HEK293T (cell line): Measurements from ENCODE around the gene CACNA1C.

ENCODE experiments used
- BHLHE40 ChIP-seq: fragments of 450-650 bp; IDR thresholded peaks from 2 replicates; pipeline ENCODE4 v1.6.1; 2016; ENCODE audit warnings: mild to moderate bottlenecking, moderate library complexity, borderline replicate concordance
- ELF4 ChIP-seq: fragments of 450-650 bp; IDR thresholded peaks from 2 replicates; pipeline ENCODE4 v1.6.1; 2017; ENCODE audit warnings: antibody characterized with exemption
- HDGF ChIP-seq: fragments of 450-650 bp; IDR thresholded peaks from 2 replicates; pipeline ENCODE4 v1.6.1; 2017; ENCODE audit warnings: antibody characterized with exemption, borderline replicate concordance
- NFRKB ChIP-seq: fragments of 450-650 bp; IDR thresholded peaks from 2 replicates; pipeline ENCODE4 v1.6.1; 2016; ENCODE audit warnings: mild to moderate bottlenecking, moderate library complexity
- PKNOX1 ChIP-seq: fragments of 450-650 bp; IDR thresholded peaks from 2 replicates; pipeline ENCODE4 v1.6.1; 2016
- SP1 ChIP-seq: fragments of 450-650 bp; IDR thresholded peaks from 2 replicates; pipeline ENCODE4 v1.6.1; 2017

- TF ChIP-seq BHLHE40 = no peak
- TF ChIP-seq PKNOX1 = no peak
- no peak for TF ChIP-seq ELF4
- no peak for TF ChIP-seq SP1
- TF ChIP-seq NFRKB = no peak
- TF ChIP-seq HDGF = no peak
Measured at GRCh38 chr12:2120982-2121758, 68.4 kb downstream of the CACNA1C start.
